NCI-H1092 (cell line): Measurements from ENCODE around the gene RPAP3.
"Not testable (repeated sequence)": the region's sequence is repeated elsewhere in the genome, so short reads cannot be mapped to it uniquely, and the experiment has no call there.

Experiments
- DNase-seq: peaks from one replicate; lab custom pipeline; 2025; lab: John Stamatoyannopoulos, UW

Gene RPAP3

DNA sequence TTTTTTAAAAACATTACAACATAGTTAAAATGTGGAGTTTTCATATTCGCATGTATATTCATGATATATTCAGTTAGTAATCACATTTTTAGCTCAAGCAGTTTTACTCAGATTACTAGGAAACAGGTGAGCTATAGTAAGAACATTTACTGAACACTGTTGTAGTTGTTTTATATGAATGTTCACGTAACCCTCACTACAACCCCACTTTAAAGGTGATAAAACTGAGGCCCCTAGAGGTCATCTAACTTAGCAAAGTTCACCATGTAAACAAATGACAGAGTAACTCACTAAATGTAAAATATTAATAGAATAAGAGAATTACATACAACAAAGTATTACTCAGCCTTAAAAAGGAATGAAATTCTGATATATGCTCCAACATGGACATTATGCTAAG lies 26.0 kb downstream of the RPAP3 start:
- DNase-seq, result no peak

DNA sequence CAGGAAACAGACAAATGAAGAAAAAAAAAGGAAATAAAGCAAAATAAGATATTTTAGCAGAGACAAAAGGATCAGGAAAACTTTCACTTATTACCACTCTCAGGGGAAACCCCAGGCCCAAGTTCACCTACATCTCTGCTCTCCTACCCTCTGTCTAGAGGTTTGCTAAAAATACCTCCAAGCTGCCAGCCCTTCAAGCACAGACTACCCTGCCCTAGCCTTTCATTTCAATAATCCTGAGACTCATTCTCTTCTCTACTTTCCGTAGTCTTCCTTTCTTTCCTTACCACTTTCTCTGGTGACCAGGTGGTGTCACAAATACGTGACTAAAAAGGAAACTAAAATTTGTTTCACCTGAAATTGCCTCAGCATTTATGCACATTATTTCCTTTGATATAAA lies 33.8 kb downstream of the RPAP3 start:
- DNase-seq, result no peak

DNA sequence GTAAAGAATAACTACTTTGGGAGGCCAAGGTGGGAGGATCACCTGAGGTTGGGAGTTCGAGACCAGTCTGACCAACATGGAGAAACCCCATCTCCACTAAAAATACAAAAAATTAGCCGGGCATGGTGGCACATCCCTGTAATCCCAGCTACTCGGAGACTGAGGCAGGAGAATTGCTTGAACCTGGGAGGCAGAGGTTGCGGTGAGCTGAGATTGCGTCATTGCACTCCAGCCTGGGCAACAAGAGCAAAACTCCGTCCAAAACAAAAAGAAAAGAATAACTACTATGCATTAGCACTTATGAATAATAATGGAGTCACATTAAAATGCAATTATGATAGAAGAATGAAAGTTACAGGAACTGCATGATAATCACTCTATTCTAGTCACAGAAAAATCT lies 37.9 kb downstream of the RPAP3 start:
- not testable (repeated sequence) for DNase-seq

DNA sequence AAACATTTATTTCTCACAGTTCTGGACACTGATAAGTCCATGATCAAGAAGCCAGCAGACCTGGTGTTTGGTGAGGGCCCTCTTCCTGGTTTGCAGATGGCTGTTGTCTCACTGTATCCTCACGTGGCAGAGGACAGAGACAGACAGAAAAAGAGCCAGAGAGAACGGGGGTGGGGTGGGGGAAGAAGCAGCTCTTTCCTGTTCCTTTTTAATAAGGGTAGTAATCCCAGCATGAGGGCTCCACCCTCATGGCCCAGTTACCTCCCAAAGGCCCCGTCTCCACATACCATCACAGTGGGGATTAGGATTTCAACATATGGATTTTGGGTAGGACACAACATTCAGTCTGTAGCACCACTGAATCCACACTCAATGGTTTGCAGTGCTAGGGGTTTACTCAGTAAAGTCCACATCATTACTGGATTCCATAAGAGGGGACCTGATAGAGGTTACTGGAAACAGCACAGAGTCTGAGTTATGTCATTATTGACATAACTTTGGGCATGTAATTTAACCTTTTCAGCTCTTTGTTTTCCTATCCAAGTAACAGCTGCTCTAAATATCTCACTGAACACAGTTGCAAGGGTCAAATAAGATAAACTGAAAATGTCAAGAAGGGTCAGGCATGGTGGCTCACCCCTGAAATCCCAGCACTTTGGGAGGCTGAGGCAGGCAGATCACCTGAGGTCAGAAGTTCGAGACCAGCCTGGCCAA lies 53.2 kb downstream of the RPAP3 start:
- no peak for DNase-seq

DNA sequence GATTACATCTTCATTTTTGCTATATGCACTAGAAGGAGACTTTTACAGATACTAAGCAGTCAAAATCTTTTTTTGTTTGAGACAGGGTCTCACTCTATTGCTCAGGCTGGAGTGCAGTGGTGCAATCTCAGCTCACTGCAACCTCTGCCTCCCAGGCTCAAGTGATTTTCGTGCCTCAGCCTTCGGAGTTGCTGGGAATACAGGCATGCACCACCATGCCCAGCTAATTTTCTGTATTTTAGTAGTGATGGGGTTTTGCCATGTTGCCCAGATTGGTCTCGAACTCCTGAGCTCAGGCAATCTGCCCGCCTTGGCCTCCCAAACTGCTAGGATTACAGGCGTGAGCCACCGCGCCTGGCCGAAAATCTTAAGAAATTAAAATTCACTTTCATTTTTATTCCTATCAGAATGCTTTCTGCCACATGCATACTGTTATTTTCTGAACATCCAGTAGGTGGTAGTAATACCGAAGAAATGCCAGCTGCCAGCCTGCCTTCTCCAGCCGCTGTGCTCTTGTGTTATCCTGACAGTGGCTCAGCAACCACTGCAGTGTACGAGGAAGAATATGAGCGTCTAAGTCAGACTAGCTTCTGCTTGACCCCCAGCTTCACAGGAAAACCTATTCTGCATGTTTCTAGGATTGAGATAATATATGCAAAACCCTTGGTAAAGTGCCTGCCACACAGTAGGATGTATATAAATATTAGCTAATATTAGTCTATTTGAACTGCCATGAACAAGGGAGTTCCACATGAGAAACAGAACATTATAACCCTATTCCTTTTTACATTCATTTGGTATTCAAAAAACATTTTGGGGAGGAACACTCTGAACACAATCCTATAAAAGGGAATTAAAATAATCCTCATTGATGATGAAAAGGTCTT lies 54.2 kb downstream of the RPAP3 start:
- peak; percentile 51 for DNase-seq

DNA sequence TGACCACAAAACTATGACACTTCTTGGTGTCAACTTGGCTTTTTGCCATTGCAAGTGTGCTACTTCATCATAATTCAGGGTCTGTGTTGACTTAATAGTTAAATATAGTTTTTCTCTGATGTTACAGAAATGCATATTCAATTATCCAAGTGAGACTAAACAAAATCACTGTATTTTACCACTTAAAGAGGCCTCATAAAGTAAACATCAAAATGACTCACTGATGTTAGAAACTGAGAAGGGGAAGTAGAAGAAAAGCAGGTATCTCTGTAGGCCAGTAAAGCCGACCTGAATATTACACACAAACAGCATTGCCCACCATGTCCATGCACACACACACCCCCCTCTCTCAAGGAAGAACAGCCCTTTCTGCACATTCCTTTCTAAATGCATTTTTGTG lies 55.4 kb downstream of the RPAP3 start:
- no peak for DNase-seq

DNA sequence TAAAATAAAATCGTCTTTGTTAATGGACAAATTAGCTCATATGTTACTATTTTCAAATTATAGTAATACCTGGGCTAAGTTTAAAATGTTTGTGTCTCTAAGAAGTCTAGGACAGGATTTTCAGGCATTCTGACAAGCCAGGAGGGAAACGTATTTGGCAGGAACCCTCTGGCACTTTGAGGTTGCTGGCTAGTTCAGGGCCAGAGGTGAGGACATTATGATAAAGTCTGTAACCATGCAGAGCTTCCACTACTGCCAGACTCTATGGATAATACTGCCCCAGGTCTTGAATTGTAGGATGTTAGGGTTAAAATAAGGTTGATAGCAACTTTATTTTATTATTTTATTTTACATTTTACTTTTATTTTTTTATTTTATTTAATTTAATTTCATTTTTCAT lies 56.4 kb downstream of the RPAP3 start:
- no peak for DNase-seq

DNA sequence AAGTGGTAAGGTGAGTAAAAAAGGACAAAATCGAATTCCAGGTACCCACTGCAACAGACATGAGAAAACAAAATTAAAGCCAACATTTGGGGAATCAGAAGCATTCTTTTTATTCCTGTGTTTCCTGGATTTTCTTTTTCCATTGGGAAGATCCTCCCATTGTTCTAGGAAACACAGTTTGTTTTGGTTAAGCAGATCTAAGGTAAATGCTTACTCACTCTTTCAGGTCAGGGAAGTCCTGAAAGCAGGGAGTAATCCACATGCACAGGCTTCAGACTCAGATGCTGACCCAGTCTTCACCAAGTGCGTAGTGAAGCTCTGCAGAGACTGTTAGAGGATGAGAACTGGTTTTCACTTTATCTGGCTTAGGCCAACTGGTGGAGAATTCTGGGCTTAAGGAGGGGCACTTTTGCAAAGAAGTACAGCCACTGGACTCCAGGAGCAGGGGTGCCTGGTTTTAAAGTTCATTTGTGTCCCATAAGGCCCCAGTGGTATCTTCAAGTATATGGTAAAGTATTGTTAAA lies 57.7 kb downstream of the RPAP3 start:
- no peak for DNase-seq

DNA sequence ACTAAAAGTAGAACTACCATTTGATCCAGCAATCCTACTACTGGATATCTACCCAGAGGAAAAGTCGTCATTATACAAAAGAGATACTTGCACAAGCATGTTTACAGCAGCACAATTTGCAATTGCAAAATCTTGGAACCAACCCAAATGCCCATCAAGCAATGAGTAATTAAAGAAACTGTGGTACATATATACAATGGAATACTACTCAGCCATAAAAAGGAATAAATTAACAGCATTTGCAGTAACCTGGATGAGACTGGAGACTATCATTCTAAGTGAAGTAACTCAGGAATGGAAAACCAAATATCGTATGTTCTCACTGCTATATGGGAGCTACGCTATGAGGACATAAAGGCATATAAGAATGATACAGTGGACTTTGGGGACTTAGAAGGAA lies 63.5 kb downstream of the RPAP3 start:
- DNase-seq, result not testable (repeated sequence)

DNA sequence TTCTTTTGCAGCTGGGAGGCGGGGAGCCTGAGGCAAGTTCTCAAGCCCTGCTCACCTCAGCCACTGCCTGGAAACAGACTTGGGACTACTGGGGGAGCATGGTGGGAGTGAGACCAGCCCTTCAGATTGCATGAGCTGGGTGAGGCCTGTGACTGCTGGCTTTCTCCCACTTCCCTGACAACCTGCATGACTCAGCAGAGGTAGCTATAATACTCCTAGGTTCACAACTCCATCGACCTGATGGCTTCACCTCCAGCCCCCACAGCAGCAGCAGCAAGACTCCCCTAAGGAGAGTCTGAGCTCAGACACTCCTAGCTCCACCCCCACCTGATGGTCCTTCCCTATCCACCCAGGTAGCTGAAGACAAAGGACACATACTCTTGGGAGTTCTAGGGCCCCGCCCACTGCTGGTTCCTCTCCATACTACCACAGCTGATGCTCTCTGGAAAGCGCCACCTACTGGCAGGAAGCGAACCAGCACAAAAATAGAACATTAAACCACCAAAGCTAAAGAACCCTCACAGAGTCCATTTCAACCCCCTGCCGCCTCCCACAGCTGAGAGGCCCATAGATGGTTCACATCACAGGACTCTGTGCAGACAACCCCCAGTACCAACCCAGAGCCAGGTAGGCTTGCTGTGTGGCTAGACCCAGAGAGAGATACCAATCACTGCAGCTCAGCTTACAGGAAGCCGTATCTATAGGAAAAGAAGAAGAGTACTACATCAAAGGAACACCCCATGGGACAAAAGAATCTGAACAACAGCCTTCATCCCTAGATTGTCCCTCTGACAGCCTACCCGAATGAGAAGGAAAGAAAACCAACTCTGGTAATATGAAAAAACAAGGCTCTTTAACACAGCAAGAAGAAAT lies 68.7 kb downstream of the RPAP3 start:
- no peak for DNase-seq

DNA sequence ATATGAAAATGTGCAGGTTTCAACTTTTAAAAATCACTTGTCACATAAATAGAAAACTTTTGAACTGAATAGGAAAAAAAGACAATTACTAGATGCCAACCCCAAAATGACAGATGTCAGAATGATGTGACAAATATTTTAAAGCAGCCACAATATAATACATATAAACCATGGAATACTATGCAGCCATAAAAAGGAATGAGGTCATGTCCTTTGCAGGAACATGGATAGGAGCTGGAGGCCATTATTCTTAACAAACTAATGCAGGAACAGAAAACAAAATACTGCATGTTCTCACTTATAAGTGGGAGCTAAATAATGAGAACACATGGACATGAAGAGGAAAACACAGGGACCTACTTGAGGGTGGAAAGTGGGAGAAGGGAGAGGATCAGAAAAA lies 70.1 kb downstream of the RPAP3 start:
- not testable (repeated sequence) for DNase-seq

DNA sequence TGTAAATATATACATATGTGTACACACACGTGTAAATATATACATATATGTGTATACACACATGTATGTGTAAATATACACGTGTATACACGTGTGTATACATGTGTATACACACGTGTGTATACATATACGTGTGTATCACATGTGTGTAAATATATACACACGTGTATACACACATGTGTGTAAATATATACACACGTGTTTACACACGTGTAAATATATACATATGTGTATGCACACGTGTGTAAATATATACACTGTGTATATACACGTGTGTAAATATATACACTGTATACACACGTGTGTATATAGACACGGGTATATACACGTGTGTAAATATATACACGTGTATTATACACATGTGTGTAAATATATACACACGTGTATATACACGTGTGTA lies 71.7 kb downstream of the RPAP3 start:
- DNase-seq, result no peak

DNA sequence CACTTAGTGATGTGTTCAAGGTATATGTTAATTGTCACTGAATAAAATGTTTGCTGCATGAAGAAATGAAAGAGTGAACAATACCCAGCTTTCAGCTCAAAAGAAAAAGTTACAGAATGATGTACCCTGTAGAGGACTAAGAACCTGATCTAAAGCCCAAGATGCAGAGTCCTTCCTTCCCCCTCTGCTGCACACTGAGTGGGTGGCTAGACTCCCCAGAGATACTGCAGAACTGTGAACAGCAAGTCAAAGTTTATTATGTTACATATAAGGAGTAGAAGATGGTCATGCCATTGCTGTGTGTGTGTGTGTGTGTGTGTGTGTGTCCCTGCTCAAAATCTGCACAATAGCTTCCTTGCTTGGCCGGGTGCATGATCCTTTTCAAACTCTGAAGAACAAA lies 83.9 kb downstream of the RPAP3 start:
- no peak for DNase-seq

DNA sequence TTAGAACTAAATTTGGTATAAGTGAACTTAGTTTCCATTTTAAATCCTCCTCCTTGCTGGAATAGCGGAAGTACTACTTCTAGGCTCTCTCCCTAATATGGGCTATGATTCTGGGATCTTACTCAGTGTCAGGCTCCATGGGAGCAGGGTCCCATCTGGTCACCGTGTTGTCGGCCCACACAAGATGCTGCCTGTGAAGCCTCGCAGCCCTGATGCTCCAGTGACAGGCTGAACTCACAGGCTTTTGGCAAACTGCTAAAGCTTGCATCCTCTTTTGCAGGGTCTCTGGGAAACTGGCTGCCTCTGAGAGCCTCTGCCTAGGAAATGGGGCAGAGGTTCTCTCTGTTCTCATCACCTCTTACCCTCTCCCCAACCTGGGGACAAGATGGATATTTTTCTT lies 88.4 kb downstream of the RPAP3 start:
- DNase-seq, result no peak

DNA sequence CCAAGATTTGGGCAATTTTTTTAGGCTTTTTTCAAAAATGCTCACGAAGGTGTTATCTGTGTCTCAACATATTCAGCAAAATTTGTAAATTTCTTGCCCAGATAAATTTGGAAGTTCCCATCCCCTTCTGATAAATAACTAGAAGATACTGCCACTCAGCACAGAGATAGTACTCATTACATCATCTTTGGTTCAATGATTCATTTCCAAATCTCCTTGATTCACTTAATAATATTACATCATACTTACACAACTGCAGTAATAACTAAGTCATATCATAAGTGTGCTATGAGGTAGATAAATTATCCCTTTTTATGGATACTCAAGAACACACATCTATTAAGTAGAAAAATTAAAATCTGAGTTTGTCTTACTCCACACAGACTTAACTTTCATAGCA lies 89.4 kb downstream of the RPAP3 start:
- no peak for DNase-seq

DNA sequence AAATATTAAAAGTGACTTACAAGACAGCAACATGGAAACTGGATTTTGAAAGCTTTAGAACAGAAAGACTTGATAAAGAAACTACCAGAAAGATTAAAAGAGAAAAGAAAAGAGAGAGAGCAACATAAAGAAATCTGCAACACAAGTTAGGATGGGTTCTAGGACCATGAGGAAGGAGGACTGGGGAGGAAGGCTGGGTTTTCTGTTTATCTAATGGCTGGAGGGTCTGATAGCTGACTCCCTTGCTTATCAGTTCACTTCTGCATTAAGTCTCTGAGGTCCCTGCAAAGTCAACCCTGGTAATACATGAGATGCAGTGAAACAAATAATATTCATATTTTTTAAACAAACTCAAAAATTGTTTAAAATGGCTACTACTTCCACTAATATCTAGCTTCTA lies 90.1 kb downstream of the RPAP3 start:
- DNase-seq, result no peak

DNA sequence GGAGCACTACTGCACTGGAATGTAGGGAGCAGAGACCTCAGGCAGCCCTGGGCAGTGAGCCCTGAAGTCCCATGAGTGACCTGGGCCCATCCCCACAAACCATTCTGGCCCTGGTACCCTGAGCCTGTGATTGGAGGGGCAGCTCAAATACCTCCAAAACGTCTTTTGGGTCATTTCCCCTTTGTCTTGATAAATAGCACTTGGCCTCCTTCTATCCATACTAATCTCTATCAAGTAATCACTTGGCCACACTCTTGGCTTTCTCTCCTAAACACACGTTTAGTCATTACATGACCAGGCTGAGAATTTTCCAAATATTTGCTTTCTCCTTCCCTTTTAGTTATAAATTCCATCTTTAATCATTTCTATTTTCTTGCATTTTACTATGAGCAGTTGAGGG lies 91.3 kb downstream of the RPAP3 start:
- DNase-seq, result no peak

DNA sequence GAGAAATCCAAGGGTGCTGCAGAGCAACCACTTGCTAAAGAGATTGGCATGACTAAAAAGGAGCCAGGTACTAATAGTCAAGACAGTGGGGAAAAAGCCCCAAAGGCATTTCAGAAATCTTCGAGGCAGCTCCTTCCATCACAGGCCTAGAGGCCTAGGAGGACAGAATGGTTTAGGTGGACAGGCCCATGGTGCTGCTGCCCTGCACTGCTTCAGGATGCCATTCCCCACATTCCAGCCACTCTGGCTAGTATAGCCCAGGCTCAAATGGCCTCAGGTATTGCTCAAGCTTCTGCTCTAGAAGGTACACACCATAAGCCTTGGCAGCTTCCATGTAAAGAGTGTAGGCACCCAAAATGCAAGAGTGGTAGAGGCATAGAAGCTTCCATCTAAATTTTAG lies 92.9 kb downstream of the RPAP3 start:
- no peak for DNase-seq

DNA sequence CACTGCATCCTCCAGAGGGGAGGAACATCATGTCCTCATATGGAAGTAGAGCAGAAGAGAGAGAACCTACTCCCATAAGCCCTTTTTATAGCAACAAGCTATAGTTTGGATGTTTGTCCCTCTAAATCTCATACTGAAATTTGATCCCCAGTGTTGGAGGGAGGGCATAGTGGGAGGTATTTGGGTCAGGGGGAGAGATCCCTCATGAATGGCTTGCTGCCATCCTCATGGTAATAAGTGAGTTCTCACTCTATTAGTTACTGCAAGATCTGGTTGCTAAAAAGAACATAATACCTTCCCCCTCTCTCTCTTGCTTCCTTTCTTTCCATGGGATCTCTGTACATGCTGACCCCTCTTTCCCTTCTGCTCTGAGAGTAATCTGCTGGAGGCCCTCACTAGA lies 93.9 kb downstream of the RPAP3 start:
- no peak for DNase-seq
